NCI-H2107 (cell line): ENCODE data around the gene ABCA1.
A peak's percentile ranks its signal among the peaks of the same experiment; 100 is the strongest.
"Not testable (repeated sequence)": the region's sequence is repeated elsewhere in the genome, so short reads cannot be mapped to it uniquely, and the experiment has no call there.

Source experiments
- DNase-seq: peaks from one replicate; lab custom pipeline; 2025; lab: John Stamatoyannopoulos, UW

ABCA1 gene

DNA sequence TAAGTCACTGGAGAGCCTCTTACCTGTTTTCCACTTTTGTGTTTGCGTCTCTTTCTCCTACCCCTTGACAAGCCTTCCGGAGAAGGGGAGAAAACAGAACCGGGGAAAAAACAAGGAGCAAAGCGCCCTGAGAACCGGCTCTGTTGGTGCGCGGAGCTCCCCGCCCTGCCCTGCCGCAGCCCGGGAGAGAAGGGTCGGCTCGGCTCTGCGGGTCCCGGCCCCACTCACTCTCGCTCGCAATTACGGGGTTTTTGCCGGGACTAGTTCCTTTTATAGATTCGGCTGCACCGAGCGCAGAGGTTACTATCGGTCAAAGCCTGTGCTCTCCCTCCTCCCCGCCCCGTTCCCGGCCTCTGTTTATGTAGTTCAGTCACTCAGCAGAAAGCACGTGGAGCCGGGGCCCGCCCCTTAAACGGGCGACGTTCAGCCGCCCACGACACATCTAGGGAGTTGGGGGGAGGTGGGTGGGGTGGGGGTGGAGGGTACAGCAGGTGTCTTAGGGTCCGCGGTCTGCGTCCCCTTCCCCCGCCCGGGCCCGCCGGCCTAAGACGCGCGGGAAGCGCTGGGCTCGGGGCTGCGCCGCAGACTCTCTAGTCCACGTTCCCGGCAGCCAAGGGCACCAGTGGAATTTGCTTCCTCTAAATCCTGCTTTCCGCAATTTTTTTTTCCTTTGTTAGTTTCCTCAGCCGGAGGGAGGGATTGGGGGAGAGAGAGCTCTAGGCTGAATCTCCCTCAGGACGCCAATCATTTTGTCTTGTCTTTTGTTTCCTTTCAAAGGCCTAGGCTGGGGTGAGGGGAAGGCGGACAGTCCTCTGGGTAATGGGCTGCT, at the start of gene ABCA1:
Gene ABCA1, minus strand, starts transcription at position 244 of the 829 bp plus-strand sequence. CDS start 24,476 bp downstream, outside the sequence.
- peak; percentile 18 for DNase-seq

GRCh38 chr9:104977580-104977979, 49.6 kb upstream of the ABCA1 start:
- no peak for DNase-seq

GRCh38 chr9:104977168-104977567, 49.2 kb upstream of the ABCA1 start:
- no peak for DNase-seq

GRCh38 chr9:104975966-104976595, 48.1 kb upstream of the ABCA1 start:
- not testable (repeated sequence) for DNase-seq

- no peak for DNase-seq
These were observed 46.4 kb upstream of the ABCA1 start for GRCh38 chr9:104974053-104974962.

- DNase-seq = no peak
These were observed 44.4 kb upstream of the ABCA1 start for GRCh38 chr9:104972242-104972866.

DNA sequence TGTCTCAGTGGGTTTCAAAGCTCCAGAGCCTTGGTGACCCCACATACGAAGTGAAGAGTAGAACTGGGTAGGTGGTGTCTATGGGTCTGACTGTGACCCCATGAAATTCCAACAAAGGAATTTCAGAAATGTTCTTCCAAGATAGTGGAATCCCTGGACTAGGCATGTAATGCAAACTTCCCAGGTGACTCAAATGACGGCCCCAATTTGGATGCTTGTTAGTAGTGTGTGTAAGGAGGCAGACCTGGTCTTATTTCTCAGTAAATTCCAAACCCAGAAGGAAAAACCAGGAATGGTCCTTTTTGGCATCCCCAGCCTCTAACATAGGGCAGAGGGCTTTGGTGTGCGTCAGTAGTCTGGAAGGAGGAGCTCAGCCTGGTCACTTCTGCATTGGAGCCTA, 43.6 kb upstream of the ABCA1 start:
- DNase-seq = no peak

DNA sequence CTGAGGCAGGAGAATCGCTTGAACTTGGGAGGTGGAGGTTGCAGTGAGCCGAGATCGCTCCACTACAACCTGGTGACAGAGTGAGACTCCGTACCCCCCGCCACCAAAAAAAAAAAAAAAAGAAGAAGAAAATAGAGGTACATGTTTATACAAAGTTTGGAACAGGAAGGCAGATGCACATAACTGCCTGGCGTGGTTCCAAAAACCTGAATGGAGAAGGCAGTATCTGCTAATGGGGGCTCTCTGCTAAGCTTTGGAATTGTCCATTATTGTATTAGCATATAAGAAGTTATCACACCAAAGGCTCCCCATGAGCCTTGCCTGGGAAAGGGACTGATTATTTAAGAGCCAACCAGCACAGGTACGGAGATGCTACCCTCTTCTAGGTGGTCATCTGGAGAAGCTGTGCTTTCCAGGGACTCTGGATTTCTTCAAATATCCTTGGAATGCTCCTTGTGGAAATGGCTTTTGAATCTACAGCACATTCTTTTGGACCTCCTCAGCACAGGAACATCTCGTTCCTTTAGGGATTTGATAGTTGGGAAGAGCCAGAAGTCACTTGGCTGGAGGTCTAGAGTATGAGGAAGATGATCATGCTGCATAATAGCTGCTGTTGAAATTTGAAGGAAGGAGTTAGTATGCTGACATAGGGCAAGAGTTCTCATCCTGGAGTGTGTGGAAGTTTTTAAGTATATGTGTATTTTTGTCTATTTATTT, 42.5 kb upstream of the ABCA1 start:
- no peak for DNase-seq

DNA sequence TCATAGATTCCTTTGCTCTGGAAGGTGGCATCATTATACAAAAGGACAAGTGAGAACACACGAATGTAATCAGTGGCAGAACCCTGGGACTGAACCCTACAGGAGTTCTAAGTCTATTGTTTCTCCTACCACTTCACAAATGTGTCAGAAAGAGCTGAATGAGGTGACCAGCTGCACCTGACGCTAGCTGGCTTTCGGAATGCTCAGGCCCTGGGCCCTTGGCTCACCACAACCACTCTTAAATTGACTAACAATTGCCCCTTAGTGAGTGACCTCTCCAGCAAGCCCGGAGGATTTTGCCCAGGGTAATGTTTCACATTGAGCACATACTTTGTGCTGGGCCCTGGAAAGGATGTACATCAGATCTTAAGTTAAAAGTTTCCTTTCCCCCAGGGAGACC, 41.2 kb upstream of the ABCA1 start:
- no peak for DNase-seq

DNA sequence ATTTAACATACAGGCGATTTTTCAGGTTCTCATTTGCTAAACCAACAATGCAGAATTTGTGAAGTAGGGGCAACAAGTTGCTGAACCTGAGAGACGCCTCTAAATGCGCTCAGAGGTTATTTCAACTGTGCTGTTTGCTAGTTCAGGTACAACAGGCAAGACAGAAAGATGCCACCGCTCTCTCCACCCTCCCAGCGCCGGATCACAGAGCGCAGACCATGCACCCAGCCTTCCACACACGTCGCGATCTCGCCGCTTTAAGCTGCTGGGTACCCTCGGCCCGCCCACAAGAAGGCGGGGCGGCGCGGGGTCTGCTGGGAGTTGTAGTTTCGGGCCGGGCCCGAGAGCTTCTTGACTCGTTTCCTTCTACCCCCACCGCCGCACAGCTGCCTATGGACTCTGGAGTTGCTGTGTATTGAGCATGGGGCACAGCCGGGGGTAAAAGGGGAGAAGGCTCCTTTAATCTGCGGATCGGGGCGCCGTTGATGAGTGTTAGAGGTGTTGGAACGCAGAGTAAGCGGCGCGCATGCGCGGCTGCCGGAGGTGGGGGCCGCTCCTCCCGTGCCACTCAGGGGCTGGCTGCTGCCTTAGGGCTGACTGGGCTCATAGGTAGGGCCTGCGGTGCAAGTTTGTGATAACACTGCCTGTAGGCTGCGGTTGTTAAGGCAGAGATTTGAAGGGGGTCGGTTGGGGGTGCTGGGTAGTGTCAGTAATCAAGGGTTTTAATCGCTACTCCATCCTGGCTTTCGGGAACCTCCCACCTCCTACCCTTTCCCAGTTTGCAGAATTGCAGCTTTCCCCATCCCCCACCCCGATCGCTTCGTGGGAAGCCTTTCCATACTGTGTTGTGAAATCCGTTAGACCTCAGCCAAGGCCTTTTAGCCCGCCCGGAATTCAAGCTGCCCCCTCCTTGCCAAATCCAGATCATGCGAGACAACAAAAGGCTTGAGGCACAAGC, 40.3 kb upstream of the ABCA1 start:
- peak; percentile 69 for DNase-seq

GRCh38 chr9:104963076-104963475, 35.1 kb upstream of the ABCA1 start:
- DNase-seq = no peak

DNA sequence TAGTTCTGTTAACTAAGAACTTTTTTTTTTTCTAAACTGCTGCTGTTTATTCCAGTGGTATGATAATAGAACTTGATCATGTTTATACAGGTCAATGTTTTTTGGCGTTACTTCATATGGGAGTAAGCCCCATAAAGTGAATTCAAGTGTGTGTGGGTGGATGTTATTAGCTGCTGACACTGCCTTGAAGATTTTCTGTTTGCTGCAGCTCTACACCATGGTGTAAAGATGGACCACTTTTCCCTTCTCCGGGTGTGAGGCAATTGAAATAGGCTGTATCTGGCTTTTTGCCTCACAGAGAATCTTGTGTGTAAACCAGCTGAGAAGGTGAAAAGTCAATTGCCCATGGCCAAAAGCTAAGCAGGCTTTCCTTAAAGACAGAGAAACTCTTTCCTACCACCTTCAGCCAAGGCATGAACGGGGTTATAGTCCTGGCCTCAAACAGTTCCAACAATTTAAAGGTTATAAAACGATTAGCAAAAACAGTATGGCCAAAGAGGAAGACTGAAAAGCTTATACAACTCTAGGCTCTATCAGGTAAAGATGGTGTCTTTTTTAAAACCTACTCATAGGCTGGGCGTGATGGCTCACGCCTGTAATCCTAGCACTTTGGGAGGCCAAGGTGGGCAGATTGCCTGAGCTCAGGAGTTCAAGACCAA, 33.9 kb upstream of the ABCA1 start:
- no peak for DNase-seq

GRCh38 chr9:104961238-104961637, 33.3 kb upstream of the ABCA1 start:
- no peak for DNase-seq

DNA sequence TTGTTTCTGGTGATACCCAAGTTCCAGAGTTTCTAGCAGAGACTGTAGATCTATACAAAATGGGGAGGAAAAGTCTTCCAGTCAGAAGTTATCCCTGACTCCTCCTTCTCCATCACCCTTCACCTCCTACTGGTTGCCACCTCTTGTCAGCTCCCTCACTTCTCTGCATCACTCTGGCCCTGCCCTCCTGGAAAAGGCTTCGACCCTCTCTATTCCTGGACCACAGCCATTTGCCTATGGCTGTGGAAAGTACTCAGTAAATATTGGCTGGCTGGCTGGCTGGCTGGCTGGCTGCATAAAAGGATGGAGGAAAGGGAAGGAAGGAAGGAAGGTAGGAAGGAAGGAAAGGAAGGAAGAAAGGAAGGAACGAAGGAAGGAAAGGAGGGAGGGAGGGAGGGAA, 32.7 kb upstream of the ABCA1 start:
- no peak for DNase-seq

DNA sequence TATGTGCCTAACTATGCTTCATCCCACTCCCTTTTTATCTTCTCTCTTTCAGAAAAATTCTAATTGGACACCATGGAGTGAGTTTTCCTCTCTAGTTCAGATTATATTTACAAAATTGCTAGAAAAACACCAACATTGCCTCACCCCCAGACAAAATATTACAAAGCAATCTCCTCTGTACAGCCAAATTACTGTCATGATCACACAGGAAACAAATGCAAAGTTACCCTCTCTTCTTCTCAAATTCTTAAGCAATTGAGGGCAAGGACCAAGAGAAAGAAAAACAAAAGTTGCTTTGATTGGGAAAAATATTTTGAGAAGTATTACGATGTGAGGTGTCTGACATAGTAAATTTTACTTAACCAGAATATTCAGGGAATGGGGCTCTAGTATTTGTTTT, 30.8 kb upstream of the ABCA1 start:
- DNase-seq = no peak

GRCh38 chr9:104958006-104958405, 30.1 kb upstream of the ABCA1 start:
- DNase-seq = not testable (repeated sequence)

- no peak for DNase-seq
These were observed 23.5 kb upstream of the ABCA1 start for GRCh38 chr9:104951487-104951886.

DNA sequence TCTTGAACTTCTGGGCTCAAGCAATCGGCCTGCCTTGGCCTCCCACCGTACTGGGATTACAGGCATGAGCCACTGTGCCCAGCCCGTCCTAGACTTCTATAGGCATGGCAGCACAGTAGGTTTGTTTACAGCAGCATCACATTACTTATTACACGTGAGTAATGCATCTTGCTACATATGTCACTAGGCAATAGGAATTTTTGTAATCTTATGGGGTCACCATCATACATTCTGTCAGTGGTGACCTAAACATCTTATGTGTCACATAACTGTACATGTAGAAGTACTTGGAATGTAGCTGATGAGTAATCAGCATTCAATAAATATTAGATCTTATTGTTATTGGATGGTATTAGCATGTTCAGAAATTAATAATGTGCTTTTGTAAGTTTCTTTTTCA, 22.9 kb upstream of the ABCA1 start:
- no peak for DNase-seq

DNA sequence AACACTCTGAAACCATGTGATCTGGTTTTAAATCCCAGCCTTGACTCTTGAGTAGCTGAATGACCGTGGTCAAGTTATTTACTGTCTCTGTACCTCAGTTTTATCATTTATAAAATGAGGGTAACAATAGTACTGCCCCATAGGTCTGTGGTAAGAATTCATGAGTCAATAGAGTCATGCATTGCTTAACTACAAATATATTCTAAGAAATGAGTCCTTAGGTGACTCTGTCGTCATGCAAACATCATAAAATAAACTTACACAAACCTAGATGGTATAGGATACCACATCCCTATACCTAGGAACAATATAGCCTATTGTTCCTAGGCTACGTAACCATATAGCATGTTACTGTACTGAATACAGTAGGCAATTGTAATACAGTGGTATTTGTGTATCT, 20.3 kb upstream of the ABCA1 start:
- no peak for DNase-seq

GRCh38 chr9:104944871-104945270, 16.9 kb upstream of the ABCA1 start:
- DNase-seq = no peak
